EL (cell line): ENCODE measurements around the gene SPATA18.
"Not testable (repeated sequence)": the region's sequence is repeated elsewhere in the genome, so short reads cannot be mapped to it uniquely, and the experiment has no call there.

Source experiments
- DNase-seq: peaks from one replicate; pipeline ENCODE4 v3.0.0-alpha.2; 2016

Gene SPATA18

DNA sequence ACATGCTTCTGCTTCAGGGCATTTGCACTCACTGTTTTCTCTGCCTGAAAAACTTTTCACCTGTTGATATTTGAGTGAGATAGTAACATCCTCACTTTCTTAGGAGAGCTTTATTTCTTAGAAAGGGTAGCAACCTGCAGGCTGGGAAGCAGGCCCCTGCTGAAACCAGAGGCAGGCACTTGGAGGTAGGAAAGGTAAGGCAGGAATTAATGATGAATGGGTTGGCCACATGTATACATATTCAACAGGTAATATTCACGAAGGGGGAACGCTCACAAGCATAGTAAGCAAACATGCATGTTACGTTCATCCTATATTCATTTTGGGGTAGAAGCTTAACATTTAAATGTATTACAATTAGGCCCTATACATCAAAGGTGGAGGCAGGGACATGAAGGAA lies 3.1 kb downstream of the SPATA18 start:
- DNase-seq: no peak

GRCh38 chr4:52057196-52057595 lies 6.1 kb downstream of the SPATA18 start:
- no peak for DNase-seq

- no peak for DNase-seq
Measured at GRCh38 chr4:52058275-52058674, 7.2 kb downstream of the SPATA18 start.

- DNase-seq: no peak
Measured at GRCh38 chr4:52059372-52059771, 8.3 kb downstream of the SPATA18 start.

- DNase-seq: no peak
Measured at GRCh38 chr4:52069571-52069970, 18.5 kb downstream of the SPATA18 start.

DNA sequence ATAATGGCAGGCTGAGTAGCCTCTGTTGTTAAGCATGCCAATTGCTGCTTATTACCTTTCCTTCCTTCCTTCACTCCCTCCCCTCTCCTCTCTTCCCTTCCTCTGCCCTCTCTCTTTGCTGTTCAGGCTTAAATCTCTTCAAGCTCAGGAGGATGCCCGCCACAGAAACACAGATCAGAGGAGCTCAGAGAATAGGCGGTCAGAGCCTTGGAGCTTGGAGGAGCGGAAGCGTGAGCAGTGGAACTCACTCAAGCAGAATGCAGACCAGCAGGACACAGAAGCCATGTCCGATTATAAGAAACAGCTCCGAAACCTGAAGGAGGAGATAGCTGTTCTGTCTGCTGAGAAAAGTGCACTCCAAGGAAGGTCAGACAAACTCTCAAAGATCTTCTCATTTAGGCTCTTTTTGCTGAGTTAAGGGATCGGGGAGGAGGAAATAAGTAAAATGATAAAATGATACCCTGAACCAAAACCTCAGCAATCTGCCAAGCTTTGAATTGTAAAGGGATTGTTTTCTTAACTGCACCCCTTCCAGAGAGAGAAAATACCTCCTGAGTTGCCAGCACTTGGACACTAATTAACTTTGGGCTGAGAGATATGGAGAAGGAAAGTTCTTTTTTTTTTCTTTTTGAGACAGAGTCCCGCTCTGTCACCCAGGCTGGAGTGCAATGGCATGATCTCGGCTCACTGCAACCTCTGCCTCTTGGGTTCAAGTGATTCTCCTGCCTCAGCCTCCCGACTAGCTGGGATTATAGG lies 20.9 kb downstream of the SPATA18 start:
- DNase-seq: no peak

GRCh38 chr4:52076731-52077130 lies 25.6 kb downstream of the SPATA18 start:
- no peak for DNase-seq

DNA sequence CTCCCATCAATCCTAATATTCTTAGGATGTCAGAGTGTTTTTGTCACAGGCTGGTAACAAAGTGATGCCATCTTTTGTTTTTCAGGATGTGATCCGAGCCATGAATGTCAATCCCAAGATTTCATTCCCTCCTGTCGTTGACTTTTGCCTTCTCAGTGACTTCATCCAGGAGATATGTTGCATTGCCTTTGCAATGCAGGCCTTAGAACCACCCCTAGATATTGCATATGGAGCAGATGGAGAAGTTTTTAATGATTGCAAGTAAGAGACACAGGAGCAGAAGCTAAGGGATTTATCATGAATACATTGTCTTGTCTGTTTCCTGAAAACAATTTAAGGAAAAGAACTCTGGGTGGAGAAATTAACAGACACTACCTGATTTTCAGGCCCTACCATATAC lies 28.6 kb downstream of the SPATA18 start:
- no peak for DNase-seq

DNA sequence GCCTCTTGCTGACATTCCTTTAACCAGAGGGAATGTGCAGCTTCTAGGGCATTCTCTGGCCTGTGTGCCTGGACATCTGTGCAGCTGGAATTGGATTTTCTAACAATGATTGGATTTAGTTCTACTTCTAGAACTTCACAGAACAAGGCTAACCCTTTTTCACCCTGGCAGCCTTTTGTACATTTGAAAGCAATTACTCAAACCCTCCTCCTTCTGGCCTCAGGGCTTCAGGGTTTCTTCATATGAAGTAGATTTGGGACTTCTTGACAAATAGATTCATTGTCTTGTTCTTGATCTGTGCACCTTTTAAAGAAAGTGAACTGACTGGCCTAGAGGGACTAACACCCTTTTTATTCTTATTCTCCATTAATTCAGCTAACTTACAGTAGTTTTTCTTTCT lies 30.1 kb downstream of the SPATA18 start:
- DNase-seq: no peak

- not testable (repeated sequence) for DNase-seq
Measured at GRCh38 chr4:52086425-52086824, 35.3 kb downstream of the SPATA18 start.

DNA sequence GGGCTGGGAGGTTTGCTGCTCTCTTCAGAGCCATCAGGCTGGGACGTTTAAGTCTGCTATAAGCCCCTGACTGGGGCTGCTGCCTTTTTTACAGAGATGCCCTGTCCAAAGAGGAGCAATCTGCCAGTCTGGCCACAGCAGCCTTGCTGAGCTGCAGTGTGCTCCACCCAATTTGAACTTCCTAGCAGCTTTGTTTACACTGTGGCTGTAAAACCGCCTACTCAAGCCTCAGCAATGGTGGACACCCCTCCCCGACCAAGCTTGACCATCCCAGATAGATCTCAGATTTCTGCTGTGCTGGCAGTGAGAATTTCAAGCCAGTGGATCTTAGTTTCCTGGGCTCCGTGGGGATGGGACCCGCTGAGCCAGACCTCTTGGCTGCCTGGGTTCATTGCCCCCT lies 40.7 kb downstream of the SPATA18 start:
- no peak for DNase-seq

GRCh38 chr4:52093466-52093865 lies 42.4 kb downstream of the SPATA18 start:
- DNase-seq: no peak

DNA sequence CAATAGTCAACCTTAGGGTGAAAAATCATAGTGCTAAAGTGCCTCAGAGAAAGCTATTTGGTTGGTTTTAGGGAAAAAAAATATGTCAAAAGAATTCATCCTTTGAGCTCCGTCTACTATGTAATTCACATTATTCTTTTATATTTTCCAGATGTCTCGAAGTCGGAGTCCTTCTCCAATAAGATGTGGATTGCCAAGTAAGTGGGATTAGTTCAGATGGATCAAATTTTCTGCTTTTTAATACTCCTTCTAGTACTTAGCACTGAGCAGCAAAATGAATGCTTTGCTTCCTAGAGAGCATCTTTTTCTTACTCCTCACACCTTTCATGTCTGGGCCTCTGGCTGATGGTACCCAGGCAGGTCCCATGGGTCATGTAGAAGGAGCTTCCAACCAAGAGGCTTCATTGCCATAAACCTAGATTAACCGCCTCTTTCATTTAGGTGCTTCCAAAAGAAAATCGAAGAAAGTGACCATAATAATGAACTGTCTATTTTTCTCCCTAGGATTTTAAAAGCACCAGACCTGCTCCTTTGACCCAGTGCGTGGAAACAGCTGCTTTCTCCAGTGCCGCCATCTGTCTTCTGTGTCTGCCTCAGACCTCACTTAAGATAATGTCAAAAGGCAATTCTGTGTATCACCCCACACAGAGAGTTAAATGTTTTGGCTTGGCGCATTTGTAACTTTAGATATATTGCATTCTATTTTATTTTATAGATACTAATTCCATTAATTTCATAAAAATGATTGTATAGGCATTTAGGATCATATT lies 43.5 kb downstream of the SPATA18 start:
- no peak for DNase-seq

DNA sequence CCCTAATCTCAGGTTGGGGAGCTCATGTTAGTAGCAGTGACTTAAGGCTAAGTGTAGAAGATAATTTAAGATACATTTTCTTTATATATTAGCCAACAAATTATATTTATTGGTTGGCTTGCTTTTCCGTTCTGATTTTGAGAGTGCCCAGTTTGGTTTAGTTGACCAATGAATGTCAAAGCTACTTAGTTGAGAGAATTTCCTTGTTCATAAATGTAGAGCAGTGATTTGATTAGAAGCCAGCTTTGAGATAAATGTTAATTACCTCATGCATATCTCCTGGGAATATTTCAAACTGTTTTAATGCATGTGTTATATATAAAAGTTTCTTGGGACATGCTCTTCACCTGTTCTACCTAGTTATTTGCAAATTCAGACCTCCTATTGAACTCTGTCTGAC lies 44.3 kb downstream of the SPATA18 start:
- no peak for DNase-seq

DNA sequence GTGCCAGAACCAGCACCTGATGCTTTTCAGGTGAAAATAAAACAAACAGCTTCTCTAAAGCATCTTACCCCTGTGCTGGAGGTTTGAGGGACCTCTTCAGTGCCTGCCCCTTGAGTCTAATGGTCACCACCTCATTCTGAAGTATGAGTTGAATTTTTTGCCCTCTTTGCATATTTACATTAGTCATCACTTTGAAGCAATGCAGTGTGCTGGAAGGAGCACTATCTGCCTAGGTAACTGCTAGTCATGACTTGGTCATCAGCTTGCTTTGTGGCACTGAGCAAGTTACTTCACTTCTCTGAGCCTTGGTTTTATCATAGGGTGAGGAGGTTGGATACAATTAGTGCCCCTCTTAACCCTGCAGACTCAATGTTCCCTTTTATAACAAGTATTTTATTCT lies 44.9 kb downstream of the SPATA18 start:
- no peak for DNase-seq

DNA sequence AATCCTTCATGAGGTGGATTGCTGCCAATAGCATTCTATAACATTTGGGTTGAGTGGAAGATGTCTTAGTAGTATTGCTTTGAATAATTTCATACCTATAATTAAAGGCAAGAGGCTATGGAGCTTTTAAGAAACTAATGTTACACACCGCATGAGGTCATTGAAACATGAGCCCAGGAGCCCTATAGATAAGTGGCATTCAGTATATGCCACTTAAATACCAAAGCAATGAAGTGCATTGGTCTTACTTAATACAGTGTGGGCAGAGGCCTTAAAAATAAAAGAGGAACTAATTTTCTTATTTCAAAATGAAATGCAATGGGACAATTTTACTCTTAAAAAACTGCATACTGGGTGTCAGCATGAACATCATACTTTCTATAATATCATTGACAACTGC lies 47.5 kb downstream of the SPATA18 start:
- DNase-seq: no peak

GRCh38 chr4:52099860-52100461 lies 48.9 kb downstream of the SPATA18 start:
- DNase-seq: no peak

DNA sequence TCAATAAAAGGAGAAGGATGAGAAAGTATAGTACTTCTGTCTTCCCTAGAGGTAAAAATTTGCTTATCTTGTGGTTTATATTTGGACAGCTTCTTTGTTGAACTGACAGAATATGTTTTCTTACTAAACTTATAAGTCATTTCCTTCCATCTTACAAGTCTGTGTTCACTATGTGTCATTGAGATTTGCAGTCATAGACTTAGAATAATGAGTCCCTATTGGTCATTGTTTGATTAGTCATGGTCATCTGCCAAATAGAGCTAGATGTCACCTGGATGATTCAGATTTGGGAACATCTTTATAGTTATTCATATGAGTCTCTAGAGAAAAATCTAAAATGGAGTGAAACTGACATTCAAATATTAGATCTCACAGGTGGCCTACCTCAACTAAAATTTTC lies 51.5 kb downstream of the SPATA18 start:
- DNase-seq: no peak

DNA sequence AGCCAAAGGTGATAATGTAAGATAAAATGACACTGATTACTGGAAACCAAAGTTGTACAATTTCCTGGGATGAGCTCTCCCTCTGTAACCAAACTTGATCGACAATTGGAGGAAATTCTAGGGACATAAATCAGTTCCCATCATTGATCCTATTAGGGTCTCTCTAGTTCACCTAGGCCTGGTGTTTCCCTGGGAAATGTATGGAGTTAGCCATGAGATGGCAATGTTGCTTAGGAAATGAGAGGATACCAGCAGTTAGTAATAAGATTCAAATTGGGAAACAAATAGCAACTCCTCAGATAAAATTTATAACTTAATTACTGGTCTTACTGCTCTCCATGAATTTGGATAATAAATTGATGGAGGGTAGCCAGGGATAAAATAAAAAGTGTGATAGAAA lies 52.2 kb downstream of the SPATA18 start:
- DNase-seq: peak; percentile 8

DNA sequence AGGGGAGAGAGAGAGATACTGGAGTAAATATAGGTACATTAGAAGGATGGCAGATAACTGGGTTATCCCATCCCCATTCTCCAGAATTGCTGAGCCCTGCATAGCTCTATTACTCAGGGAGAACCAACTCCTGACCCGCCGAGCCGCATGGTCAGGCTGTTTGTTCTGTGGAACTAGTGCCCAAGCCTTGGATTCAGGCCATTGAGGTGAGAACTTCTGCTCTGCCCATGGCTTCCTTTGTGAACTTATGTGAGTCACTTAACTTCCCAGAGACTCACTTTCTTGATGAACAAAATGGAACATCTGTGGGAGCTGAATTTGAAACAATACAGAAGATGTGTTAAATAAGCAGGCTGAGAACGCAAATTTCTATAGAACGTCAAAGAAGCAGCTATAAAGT lies 54.2 kb downstream of the SPATA18 start:
- DNase-seq: no peak

- no peak for DNase-seq
Measured at GRCh38 chr4:52106191-52106590, 55.1 kb downstream of the SPATA18 start.

GRCh38 chr4:52106660-52107059 lies 55.6 kb downstream of the SPATA18 start:
- no peak for DNase-seq

- peak; percentile 17 for DNase-seq
Measured at GRCh38 chr4:52107336-52107735, 56.2 kb downstream of the SPATA18 start.

GRCh38 chr4:52107745-52108144 lies 56.6 kb downstream of the SPATA18 start:
- DNase-seq: no peak
